ENCODE results near the gene FAM120B. TPM values are rescaled to one million over a fixed set of nuclear protein-coding genes. Genes with fewer than 3 reads are reported as not detected.
A peak's percentile ranks its signal among the peaks of the same experiment; 100 is the strongest.

The FAM120B gene
- total and polyA plus RNA-seq, 8 donors: 5.6 to 18.7 (median 11.7) TPM

- ATAC-seq: peak in 1 of 4 donors; percentile 25
- no peak for FAIRE-seq
- Histone ChIP-seq H3K4me1 (no peaks in the 10 kb centered on the region), H3K27ac (no peak overlapping the region), H3K4me3 (no peak overlapping the region), H3K27me3 (no peaks in the 10 kb centered on the region), H3K9me3 (no peaks in the 10 kb centered on the region), H3K36me3 (no peaks in the 10 kb centered on the region)
- WGBS, 2 donors: 72 to 78% methylated on average over 8 of the region's 8 CpGs
- DNase-seq: no peak
- intact Hi-C loops (cut with DNase I): no loop called here
- TF ChIP-seq CTCF (IDR thresholded peaks at IDR 0.05): no peak
Observed at GRCh38 chr6:170452767-170453545, 146.4 kb downstream of the FAM120B start.

DNA sequence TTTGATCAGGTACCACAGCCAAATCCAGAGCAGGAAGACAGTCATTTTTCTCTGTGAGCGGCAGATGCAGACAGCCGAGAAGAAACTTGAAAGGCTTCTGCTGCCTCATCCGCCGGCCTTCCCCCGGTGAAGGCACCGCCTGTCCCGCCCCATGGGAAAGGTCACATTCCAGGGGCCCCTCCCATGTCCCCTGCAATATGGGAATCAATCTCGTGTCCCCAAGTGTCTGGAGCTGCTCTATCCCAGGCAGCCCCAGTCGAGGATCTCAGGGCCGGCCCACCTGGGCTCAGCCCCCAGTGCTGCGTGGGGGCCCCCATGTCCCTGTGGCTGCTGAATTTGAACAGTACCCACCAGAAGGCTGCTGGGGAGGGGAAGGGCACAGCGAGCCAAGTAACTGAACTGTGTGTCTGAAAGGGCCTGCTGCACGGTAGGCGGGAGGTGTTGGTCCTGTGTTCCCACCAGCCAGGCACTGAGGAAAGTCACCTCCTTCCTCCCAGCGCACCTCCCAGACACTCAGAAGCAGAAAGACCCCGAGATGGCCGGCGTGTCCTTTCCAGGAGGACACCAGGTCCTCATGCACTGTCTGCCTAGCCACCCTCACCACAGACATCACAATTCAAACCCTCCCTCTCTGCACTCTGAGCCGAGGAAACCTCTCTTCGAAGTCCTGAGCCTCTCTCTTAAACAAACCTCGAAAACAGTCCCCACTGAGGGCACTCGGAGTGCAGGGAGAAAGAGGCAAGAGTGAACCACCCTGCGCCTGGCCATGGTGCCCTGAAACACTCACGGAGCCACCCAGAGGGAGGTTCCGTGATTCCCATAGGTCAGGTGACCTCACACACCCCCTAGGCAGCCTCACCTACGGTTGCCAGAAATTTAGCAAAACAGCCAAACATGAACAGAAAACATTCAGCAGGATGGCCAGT, 147.3 kb downstream of the FAM120B start:
- 72 to 81% methylated on average over 26 of the region's 26 CpGs for WGBS, 2 donors
- intact Hi-C loops (cut with DNase I): no loop called here
- no peak overlapping the region for H3K4me3 ChIP-seq
- H3K27ac ChIP-seq: no peak overlapping the region
- no peak for ATAC-seq
- TF ChIP-seq CTCF (IDR thresholded peaks at IDR 0.05): no peak
- H3K9me3 ChIP-seq: no peaks in the 10 kb centered on the region
- FAIRE-seq: no peak
- no peaks in the 10 kb centered on the region for H3K27me3 ChIP-seq
- no peaks in the 10 kb centered on the region for H3K4me1 ChIP-seq
- H3K36me3 ChIP-seq: no peaks in the 10 kb centered on the region
- peak in 1 of 6 donors; percentile 9 for DNase-seq

- ATAC-seq (no peak), DNase-seq (peak in 1 of 6 donors; percentile 8), FAIRE-seq (no peak)
- intact Hi-C loops (cut with DNase I): no loop called here
- Histone ChIP-seq H3K27me3 (no peaks in the 10 kb centered on the region), H3K27ac (no peak overlapping the region), H3K4me3 (no peak overlapping the region), H3K4me1 (no peaks in the 10 kb centered on the region), H3K36me3 (no peaks in the 10 kb centered on the region), H3K9me3 (no peaks in the 10 kb centered on the region)
- WGBS, 2 donors: 71 to 73% methylated on average over 18 of the region's 18 CpGs
- TF ChIP-seq CTCF (IDR thresholded peaks at IDR 0.05): no peak
Observed at GRCh38 chr6:170454512-170455285, 148.1 kb downstream of the FAM120B start.

- no peaks in the 10 kb centered on the region for H3K36me3 ChIP-seq
- 83 to 86% methylated on average over 26 of the region's 26 CpGs for WGBS, 2 donors
- no peak for ATAC-seq
- no peak for DNase-seq
- FAIRE-seq: no peak
- intact Hi-C loops (cut with DNase I): no loop called here
- no peaks in the 10 kb centered on the region for H3K9me3 ChIP-seq
- H3K27me3 ChIP-seq: no peaks in the 10 kb centered on the region
- H3K4me3 ChIP-seq: no peak overlapping the region
- no peak for TF ChIP-seq CTCF (IDR thresholded peaks at IDR 0.05)
- no peaks in the 10 kb centered on the region for H3K4me1 ChIP-seq
- no peak overlapping the region for H3K27ac ChIP-seq
Observed at GRCh38 chr6:170455335-170455979, 148.9 kb downstream of the FAM120B start.
